GM23338 (cell line): ENCODE data around the gene COL1A1. TPM values are rescaled to one million over a fixed set of nuclear protein-coding genes. Genes with fewer than 3 reads are reported as not detected.

Source experiments
- ATAC-seq: fragments of 200-7000 bp; cut with Tn5 transposase; 3 replicates; pipeline ENCODE4 v1.9.1; 2020
- DNase-seq: peaks from one replicate; pipeline ENCODE4 v3.0.0-alpha.2; 2015; ENCODE audit warnings: low spot score
- H2AFZ ChIP-seq: fragments of 200-600 bp; sonication (generic); 2 replicates; pipeline ENCODE4 v1.8.0; 2016; ENCODE audit warnings: antibody characterized with exemption, mild to moderate bottlenecking, moderate library complexity
- H3F3A ChIP-seq: fragments of 200-600 bp; sonication (generic); replicated peaks from 2 replicates; pipeline ENCODE4 v1.8.0; 2017; ENCODE audit warnings: antibody characterized with exemption, mixed run types, low read depth
- H3K27ac ChIP-seq: fragments of 200-600 bp; sonication (generic); 2 replicates; pipeline ENCODE4 v1.6.1; 2016; ENCODE audit warnings: low read depth
- H3K27me3 ChIP-seq: fragments of 200-600 bp; sonication (generic); 2 replicates; pipeline ENCODE4 v1.8.0; 2016; ENCODE audit warnings: mild to moderate bottlenecking, mixed run types, moderate library complexity; ENCODE audit not compliant: insufficient read depth
- H3K36me3 ChIP-seq: fragments of 200-600 bp; sonication (generic); 2 replicates; pipeline ENCODE4 v1.8.0; 2016; ENCODE audit warnings: mild to moderate bottlenecking; ENCODE audit not compliant: insufficient read depth
- H3K4me1 ChIP-seq: fragments of 200-600 bp; sonication (generic); 2 replicates; pipeline ENCODE4 v1.8.0; 2016; ENCODE audit warnings: mild to moderate bottlenecking, moderate library complexity; ENCODE audit not compliant: insufficient read depth
- H3K4me2 ChIP-seq: fragments of 200-600 bp; sonication (generic); 2 replicates; pipeline ENCODE4 v1.7.1; 2017; ENCODE audit warnings: mixed run types
- H3K4me3 ChIP-seq: fragments of 200-600 bp; sonication (generic); 2 replicates; pipeline ENCODE4 v1.6.1; 2016; ENCODE audit warnings: mixed run types
- H3K79me2 ChIP-seq: fragments of 200-600 bp; sonication (generic); replicated peaks from 2 replicates; pipeline ENCODE4 v1.8.0; 2017; ENCODE audit warnings: mild to moderate bottlenecking; ENCODE audit not compliant: insufficient read depth
- H3K9me2 ChIP-seq: fragments of 200-600 bp; sonication (generic); 2 replicates; pipeline ENCODE4 v1.8.0; 2017; ENCODE audit not compliant: insufficient read depth
- H4K20me1 ChIP-seq: fragments of 200-600 bp; sonication (generic); replicated peaks from 2 replicates; pipeline ENCODE4 v1.8.0; 2017; ENCODE audit warnings: mild to moderate bottlenecking; ENCODE audit not compliant: insufficient read depth
- H3K27ac Mint-ChIP-seq: 2 replicates; pipeline ENCODE4 v1.8.0; 2020; ENCODE audit warnings: inconsistent platforms, mild to moderate bottlenecking, moderate library complexity, mixed read lengths
- H3K27me3 Mint-ChIP-seq: 3 replicates; pipeline ENCODE4 v1.8.0; 2022; ENCODE audit warnings: low read depth, mild to moderate bottlenecking, moderate library complexity, mixed read lengths, inconsistent platforms; ENCODE audit not compliant: insufficient read depth, poor library complexity
- H3K36me3 Mint-ChIP-seq: 3 replicates; pipeline ENCODE4 v1.8.0; 2021; ENCODE audit warnings: low read depth, mild to moderate bottlenecking, inconsistent platforms, moderate library complexity, mixed read lengths
- H3K4me1 Mint-ChIP-seq: 3 replicates; pipeline ENCODE4 v1.8.0; 2020; ENCODE audit warnings: mild to moderate bottlenecking, inconsistent platforms, mixed read lengths
- H3K4me3 Mint-ChIP-seq: 3 replicates; pipeline ENCODE4 v1.8.0; 2021; ENCODE audit warnings: moderate library complexity, mild to moderate bottlenecking, inconsistent platforms, mixed read lengths
- H3K9me3 Mint-ChIP-seq: 3 replicates; pipeline ENCODE4 v1.8.0; 2020; ENCODE audit warnings: moderate library complexity, mild to moderate bottlenecking, inconsistent platforms, mixed read lengths
- CREB1 ChIP-seq: fragments of 250-450 bp; sonication (Bioruptor Pico); IDR thresholded peaks from 2 replicates; pipeline ENCODE4 v1.5.0; 2020; ENCODE audit warnings: low read depth, mild to moderate bottlenecking, moderate library complexity
- CTCF ChIP-seq, 2 experiments: fragments of 200-600 bp in 1 of 2; sonication (generic) in 1 of 2; conservative IDR thresholded peaks; 2 replicates each; pipeline versions ENCODE4 v1.5.1 to v1.6.1; 2016 to 2017; ENCODE audit warnings: antibody characterized with exemption in 2 of 2, low read depth in 2 of 2, mild to moderate bottlenecking in 2 of 2, moderate library complexity in 1 of 2
- ETS1 ChIP-seq: IDR thresholded peaks from 2 replicates; pipeline ENCODE4 v1.6.1; 2016; ENCODE audit warnings: antibody characterized with exemption
- EZH2 ChIP-seq: fragments of 200-600 bp; sonication (generic); IDR thresholded peaks from one replicate; pipeline ENCODE4 v1.8.0; 2017; ENCODE audit warnings: antibody characterized with exemption, mild to moderate bottlenecking, low read depth; ENCODE audit not compliant: unreplicated experiment
- EZH2phosphoT487 ChIP-seq: fragments of 200-600 bp; sonication (generic); IDR thresholded peaks from one replicate; pipeline ENCODE4 v1.8.1; 2018; ENCODE audit warnings: antibody characterized with exemption; ENCODE audit not compliant: unreplicated experiment
- JUNB ChIP-seq: IDR thresholded peaks from one replicate; pipeline ENCODE4 v1.6.1; 2016; ENCODE audit warnings: antibody characterized with exemption; ENCODE audit not compliant: unreplicated experiment
- NANOG ChIP-seq: IDR thresholded peaks from 2 replicates; pipeline ENCODE4 v1.6.1; 2016; ENCODE audit warnings: antibody characterized with exemption, borderline replicate concordance
- POLR2AphosphoS5 ChIP-seq: IDR thresholded peaks from 2 replicates; pipeline ENCODE4 v1.6.1; 2016; ENCODE audit warnings: antibody characterized with exemption, low read depth
- REST ChIP-seq: IDR thresholded peaks from one replicate; pipeline ENCODE4 v1.6.1; 2018; ENCODE audit warnings: antibody characterized with exemption; ENCODE audit not compliant: unreplicated experiment
- STAT1 ChIP-seq: IDR thresholded peaks from one replicate; pipeline ENCODE4 v1.6.1; 2016; ENCODE audit warnings: antibody characterized with exemption; ENCODE audit not compliant: unreplicated experiment
- ZNF331 ChIP-seq: fragments of 250-450 bp; sonication (Bioruptor Pico); IDR thresholded peaks from 2 replicates; pipeline ENCODE4 v1.5.0; 2020; ENCODE audit warnings: low read depth, mild to moderate bottlenecking, moderate library complexity
- polyA plus RNA-seq: library from polyadenylated mRNA; unstranded; fragments of >200 nt; fragmentation: Nextera tagmentation; extraction: Ambion mirVana; gene quantifications from 2 replicates; pipeline ENCODE4 v1.2.1, GENCODE V29; 2016
- total RNA-seq: library from RNA; depleted of rRNA; stranded (reverse); fragments of >200 nt; shearing (Covaris generic); gene quantifications from 2 replicates; pipeline ENCODE4 v1.2.3, GENCODE V29; 2014

Gene COL1A1
- total and polyA plus RNA-seq, 2 experiments from 2014 or later = 21.2 to 34.3 TPM

GRCh38 chr17:50174444-50174843 lies 27.0 kb downstream of the COL1A1 start (continued):
- TF ChIP-seq POLR2AphosphoS5 = no peak
- no peak for TF ChIP-seq ZNF331 (CRISPR knock-in tag)
- no peak for TF ChIP-seq JUNB
- no peak for TF ChIP-seq ETS1
- TF ChIP-seq CTCF (conservative IDR thresholded peaks at IDR 0.05; ENCODE audit: low read depth in 2 of 2) = no peak
- TF ChIP-seq STAT1 = no peak
- no peak for TF ChIP-seq NANOG
- no peak for TF ChIP-seq REST

- no peak for ATAC-seq
- Histone ChIP-seq H3K4me1 (peaks cover 6% of the 10 kb centered on the region), H3K27ac (no peak overlapping the region), H3K79me2 (no peaks in the 10 kb centered on the region), H3F3A (0 out of 2 replicates have a peak, but pooled peaks cover 3% of the 10 kb centered on the region), H3K4me2 (no peak overlapping the region), H3K36me3 (no peaks in the 10 kb centered on the region), H2AFZ (peak overlapping the region; percentile 43), H3K9me2 (no peaks in the 10 kb centered on the region), H4K20me1 (no peaks in the 10 kb centered on the region), H3K27me3 (no peaks in the 10 kb centered on the region), H3K4me3 (no peak overlapping the region)
- Mint-ChIP-seq H3K27ac (no peak overlapping the region), H3K4me3 (no peak overlapping the region), H3K27me3 (peaks cover 12% of the 10 kb centered on the region), H3K4me1 (peaks cover 23% of the 10 kb centered on the region), H3K36me3 (no peaks in the 10 kb centered on the region), H3K9me3 (no peaks in the 10 kb centered on the region; the same call in 2 of the 3 replicates)
- TF ChIP-seq EZH2 (no peak), CREB1 (CRISPR knock-in tag) (no peak), EZH2phosphoT487 (no peak)
- DNase-seq = peak; percentile 34
Measured at GRCh38 chr17:50173335-50173941, 28.0 kb downstream of the COL1A1 start.
